DMS53 treated with DMSO at 0.1 percent for 48 hours (cell line): ENCODE measurements around the gene RASA1.
A peak's percentile ranks its signal among the peaks of the same experiment; 100 is the strongest.
"Not testable (repeated sequence)": the region's sequence is repeated elsewhere in the genome, so short reads cannot be mapped to it uniquely, and the experiment has no call there.

Source experiments
- DNase-seq: peaks from one replicate; lab custom pipeline; 2025; ENCODE audit not compliant: unreplicated experiment; lab: John Stamatoyannopoulos, UW

Gene RASA1

GRCh38 chr5:87278590-87279100 is 11.0 kb downstream of the RASA1 start:
- DNase-seq = no peak

DNA sequence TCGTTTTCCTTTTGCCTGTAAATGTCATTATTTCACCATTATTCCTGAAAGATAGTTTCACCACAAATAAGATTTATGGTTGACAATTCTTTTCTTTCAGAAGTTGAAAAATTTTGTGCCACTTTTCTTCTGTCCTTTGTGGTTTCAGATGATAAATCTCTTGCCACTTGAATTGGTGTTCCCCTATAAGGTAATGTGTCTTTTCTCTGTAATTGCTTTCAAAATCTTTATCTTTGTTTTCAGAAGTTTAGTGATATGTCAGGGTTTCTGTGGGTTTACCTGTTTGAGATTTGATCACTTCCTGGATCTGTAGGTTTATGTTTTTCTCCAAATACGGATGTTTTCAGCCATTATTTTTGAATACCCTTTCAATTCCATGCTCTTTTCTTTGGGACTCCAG is 14.6 kb downstream of the RASA1 start:
- no peak for DNase-seq

GRCh38 chr5:87287266-87287665 is 19.6 kb downstream of the RASA1 start:
- not testable (repeated sequence) for DNase-seq

DNA sequence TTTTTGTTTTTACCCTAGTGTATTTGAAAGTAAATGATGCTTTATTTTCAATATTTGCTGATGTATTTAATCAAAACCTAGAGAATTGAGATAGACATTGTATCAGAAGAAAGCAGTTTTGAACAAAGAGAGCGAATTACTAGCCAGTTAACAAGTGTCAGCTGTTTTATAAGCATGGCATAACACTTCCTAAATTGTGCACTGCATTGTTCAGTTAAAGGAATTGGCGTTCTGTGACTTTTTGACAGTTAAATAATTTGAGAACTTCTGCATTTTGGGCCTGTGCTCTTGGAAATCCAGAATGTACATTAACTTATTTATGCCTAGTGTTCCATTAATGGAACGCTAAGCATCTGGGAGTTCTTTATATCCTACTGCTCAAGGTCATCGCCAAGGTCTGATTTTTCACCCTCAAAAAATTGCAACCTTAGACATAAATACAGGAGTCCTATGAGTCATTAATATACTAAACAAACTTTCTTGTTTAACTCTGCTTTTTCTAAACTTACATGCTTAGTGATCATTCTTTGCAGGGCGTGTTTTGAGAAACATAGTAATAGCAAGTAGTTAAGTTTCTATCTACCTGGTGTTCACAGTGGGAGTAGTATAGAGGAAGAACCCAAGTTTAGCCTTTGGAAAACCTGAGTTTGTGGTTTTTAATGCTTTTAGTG is 31.1 kb downstream of the RASA1 start:
- no peak for DNase-seq

DNA sequence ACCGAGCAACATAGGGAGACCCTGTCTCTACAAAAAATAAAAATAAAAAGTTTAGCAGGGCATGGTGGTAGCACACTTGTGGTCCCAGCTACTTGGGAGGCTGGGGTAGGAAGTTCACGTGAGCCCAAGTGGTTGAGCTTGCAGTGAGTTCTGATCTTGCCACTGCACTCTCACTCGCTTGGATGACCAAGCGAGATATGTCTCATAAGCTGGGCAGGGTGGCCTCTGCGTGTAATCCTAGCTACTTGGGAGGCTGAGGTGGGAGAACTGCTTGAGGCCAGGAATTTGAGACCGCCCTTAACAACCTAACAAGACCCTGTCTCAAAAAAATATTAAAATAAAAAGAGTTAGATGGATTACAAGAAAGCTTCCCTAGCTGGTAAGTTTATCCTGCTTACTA is 32.5 kb downstream of the RASA1 start:
- no peak for DNase-seq

DNA sequence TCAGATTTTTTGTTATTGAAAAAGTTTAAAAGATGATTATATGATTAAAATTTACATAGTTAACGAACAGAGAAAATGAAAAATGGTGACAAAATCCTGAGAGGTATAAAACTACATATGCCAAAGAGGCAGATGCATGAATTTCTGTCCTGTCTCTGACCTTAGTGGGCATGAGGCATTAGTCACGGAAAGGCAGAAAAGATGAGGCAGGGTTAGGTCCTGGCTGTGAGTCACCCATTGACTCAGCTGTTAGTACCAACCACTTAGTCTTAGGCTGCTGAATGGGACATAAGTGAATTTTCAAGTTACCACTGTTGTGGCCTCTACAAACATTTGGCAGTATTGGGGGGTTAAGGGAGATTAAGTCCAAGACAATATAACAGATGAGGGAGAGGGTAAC is 33.1 kb downstream of the RASA1 start:
- DNase-seq = peak; percentile 71

GRCh38 chr5:87302061-87302460 is 34.4 kb downstream of the RASA1 start:
- no peak for DNase-seq

DNA sequence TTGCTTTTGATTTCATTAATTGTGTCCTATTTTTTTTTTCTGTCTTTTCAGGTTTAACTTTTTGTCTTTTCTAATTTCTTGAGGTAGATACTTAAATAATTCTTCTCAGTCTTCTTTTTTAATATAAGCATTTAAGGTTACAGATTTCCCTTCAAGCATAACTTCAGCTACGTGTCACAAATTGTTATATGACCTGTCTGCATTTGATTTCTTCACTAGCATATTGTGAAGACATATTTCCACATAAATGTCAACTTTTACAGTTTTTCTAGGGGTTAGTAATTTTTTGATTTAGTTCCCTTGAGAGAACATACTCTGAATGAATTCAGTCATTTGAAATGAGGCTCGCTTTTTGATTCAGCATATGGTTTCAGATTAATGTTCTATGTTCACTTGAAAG is 35.6 kb downstream of the RASA1 start:
- no peak for DNase-seq

DNA sequence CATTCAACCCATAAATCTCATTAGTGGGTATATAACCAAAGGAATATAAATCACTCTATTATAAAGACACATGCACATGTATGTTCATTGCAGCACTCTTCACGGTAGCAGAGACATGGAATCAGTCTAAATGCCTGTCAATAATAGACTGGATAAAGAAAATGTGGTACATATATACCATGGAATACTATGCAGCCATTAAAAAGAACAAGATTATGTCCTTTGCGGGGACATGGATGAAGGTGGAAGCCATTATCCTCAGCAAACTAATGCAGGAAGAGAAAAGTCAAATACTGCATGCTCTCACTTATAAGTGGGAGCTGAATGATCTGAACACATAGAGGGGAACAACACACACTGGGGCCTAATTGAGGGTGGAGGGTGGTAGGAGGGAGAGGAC is 38.4 kb downstream of the RASA1 start:
- DNase-seq = not testable (repeated sequence)

GRCh38 chr5:87307796-87308423 is 40.2 kb downstream of the RASA1 start:
- DNase-seq = no peak

DNA sequence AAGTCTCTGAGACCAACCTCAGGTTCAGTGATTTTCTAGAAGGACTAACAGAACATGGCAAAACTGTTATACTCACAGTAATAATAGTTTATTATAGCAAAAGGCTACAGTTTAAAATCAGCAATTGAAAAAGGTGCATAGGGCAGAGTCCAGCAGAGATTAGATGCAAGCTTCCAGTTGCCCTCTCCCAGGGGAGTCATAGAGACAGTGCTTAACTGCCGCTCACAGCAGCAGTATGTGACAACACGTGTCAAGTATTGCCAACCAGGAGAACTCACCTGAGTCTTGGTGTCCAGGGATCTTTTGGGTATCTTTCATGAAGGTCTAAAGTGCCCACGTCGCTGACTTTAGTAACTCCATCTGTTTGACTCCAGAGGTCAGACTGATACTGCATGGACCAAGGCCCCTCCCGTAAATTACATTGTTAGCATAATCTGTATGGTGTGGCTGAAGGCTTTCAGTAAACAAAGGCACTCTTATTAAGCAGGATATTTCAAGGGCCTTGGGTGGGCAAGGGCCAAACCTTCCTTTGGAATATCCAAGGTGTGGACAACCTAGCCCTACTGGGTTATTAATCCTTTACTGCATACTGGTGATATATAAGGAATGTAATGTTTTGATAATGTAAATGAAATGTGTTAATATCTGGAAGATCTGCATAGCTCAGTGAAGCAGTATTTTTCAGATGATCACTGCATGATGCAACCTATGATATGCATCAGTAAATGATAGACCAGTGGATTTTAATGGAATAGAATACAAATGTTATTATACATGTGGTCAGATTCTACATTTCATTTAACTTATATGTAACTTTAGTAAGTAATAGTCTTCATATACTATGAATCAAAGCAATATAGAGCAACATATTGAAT is 44.0 kb downstream of the RASA1 start:
- no peak for DNase-seq

- no peak for DNase-seq
These were observed 45.5 kb downstream of the RASA1 start for GRCh38 chr5:87313216-87313615.

DNA sequence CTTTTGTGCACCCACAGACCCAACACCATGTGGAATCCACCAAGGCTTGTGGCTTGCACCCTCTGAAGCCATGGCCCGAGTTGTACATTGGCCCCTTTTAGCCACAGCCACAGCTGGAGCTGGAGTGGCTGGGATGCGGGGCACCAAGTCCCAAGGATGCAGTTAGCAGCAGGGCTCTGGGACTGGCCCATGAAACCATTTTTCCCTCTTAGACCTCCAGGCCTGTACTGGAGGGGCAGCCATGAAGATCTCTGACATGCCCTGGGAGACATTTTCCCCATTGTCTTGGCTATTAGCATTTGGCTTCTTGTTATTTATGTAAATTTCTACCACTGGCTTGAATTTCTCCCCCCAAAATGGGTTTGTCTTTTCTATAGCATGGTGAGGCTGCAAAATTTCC is 51.8 kb downstream of the RASA1 start:
- DNase-seq = no peak

GRCh38 chr5:87321605-87322004 is 53.9 kb downstream of the RASA1 start:
- no peak for DNase-seq

DNA sequence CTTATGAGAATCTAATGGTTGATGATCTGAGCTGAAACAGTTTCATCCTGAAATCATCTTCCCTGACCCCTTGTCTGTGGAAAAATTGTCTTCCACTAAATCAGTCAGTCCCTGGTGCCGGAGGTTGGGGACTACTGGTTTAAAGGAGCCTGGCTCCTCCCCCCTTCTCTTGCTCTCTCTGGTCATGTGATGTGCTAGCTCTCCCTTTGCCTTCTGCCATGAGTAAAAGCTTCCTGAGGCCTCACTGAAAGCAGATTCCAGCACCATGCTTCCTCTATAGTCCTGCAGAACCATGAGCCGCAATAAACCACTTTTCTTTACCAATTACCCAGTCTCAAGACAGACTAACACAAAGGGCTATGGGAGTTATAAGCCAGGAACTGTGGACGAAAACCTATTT is 54.7 kb downstream of the RASA1 start:
- no peak for DNase-seq

- no peak for DNase-seq
These were observed 60.3 kb downstream of the RASA1 start for GRCh38 chr5:87327998-87328397.

DNA sequence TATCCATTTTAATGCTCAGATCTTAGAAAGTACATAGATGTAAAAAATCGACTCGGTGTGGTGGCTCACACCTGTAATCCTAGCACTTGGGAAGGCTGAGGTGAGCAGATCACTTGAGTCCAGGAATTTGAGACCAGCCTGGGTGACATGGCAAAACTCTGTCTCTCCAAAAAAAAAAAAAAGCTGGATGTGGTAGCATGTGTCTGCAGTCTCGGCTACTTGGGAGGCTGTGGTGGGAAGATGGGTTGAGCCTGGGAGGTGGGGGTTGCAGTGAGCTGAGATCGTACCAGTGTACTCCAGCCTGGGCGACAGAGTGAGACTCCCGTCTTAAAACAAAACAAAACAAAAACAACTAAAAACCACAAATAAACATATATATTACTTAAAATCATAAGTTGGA is 61.4 kb downstream of the RASA1 start:
- DNase-seq = no peak

GRCh38 chr5:87339986-87340385 is 72.3 kb downstream of the RASA1 start:
- DNase-seq = no peak

GRCh38 chr5:87340716-87341115 is 73.0 kb downstream of the RASA1 start:
- no peak for DNase-seq

DNA sequence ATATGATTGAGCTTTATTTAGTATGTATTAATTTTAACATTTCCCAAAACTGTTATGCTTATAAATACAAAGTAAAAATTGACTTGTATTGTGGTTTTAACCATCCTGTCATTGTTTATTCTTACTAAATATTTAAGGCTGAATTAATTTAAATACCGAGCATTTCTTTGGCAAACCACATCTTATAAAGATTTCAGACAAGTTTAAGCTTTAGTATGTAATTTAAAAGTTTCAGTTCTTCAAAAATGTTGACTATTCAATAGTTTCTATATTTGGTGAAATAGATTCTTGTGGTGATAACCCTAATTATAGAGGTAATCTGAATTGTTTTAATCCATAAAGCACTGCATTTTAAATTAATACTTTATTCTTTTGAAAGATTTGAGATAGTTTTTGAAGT is 79.6 kb downstream of the RASA1 start:
- no peak for DNase-seq

- no peak for DNase-seq
These were observed 80.2 kb downstream of the RASA1 start for GRCh38 chr5:87347841-87348240.

GRCh38 chr5:87354496-87354895 is 86.8 kb downstream of the RASA1 start:
- no peak for DNase-seq
